Activated CD8-positive, alpha-beta T cell treated with anti-CD3 and anti-CD28 coated beads for 36 hours (primary cell): ENCODE results near the gene HTR2B. TPM values are rescaled to one million over a fixed set of nuclear protein-coding genes. Genes with fewer than 3 reads are reported as not detected.

Experiments
- ATAC-seq: fragments of 200-7000 bp; cut with Tn5 transposase; one replicate; pipeline ENCODE4 v1.10.0; 2021; ENCODE audit warnings: mild to moderate bottlenecking, moderate library complexity
- CTCF ChIA-PET: fragments of 350-600 bp; sonication (Branson Sonifier 250); formaldehyde crosslinking; loops from one replicate; lab custom pipeline; 2021; ENCODE audit warnings: antibody characterized with exemption; lab: Charles Lee
- POLR2A ChIA-PET: fragments of 350-600 bp; sonication (Branson Sonifier 250); formaldehyde crosslinking; loops from one replicate; lab custom pipeline; 2021; ENCODE audit warnings: antibody characterized with exemption; lab: Charles Lee
- DNase-seq: peaks from one replicate; pipeline ENCODE4 v3.0.0-alpha.2; 2020
- H3K27ac Mint-ChIP-seq: one replicate; pipeline ENCODE4 v1.8.0; 2021; ENCODE audit warnings: mild to moderate bottlenecking, mixed read lengths
- H3K27me3 Mint-ChIP-seq: one replicate; pipeline ENCODE4 v1.8.0; 2021; ENCODE audit warnings: mixed read lengths
- H3K36me3 Mint-ChIP-seq: one replicate; pipeline ENCODE4 v1.8.0; 2021; ENCODE audit warnings: low read depth, mixed read lengths
- H3K4me1 Mint-ChIP-seq: one replicate; pipeline ENCODE4 v1.8.0; 2021; ENCODE audit warnings: low read depth, mixed read lengths
- H3K4me3 Mint-ChIP-seq: one replicate; pipeline ENCODE4 v1.8.0; 2021; ENCODE audit warnings: mild to moderate bottlenecking, moderate library complexity, mixed read lengths
- H3K9me3 Mint-ChIP-seq: one replicate; pipeline ENCODE4 v1.8.0; 2021; ENCODE audit warnings: mixed read lengths
- intact Hi-C: fragments of 100-400 bp; cut with micrococcal nuclease; formaldehyde crosslinking; loops from one replicate; pipeline ENCODE4 v1.10.0; 2022
- total RNA-seq, 2 experiments: library from RNA; stranded (reverse); gene quantifications; one replicate each; pipeline ENCODE4 v1.2.3, GENCODE V29; 2021
- TF ChIP-seq, protein P1 (sequence below): fragments of 200-600 bp; IDR thresholded peaks from one replicate; pipeline ENCODE4 v1.8.0; 2022; ENCODE audit warnings: antibody characterized with exemption, mild to moderate bottlenecking

Gene HTR2B
- not detected for total RNA-seq

DNA sequence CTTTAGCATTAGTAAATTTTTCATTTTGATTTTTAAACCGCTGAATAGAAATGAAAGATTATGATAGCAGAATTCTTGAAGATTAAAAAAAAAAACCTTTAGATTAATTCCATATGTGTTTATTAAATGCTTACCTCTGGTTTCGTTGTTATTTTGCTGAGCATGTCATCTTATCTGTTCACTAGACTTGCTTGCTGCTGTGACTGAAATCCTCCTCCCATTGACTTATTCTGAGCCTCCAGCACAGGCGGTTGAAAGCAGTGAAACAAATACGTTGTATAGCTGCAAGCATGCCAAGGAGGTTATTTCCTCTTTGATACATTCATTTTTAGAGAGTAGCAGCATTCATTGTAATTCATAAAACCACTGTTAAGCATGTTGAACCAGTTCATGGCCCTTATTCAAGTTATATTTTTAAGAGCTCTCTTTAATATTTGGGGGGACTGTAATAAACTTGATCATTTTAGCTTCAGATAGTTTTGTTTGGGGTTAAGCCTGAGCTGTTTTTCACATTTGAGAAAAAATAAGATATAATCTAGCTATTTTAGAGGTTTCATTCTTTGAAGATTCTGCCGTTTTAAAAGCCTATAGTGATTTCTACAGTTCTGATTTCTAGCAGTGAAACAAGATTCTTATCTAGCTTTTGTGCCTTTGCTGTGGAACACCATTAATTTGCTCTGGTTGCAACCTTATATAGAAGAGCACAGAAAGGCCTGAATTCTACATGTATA, at the start of gene HTR2B:
Gene HTR2B (minus strand): TSS at position 205 of the 731 bp plus-strand sequence. CDS start 1,278 bp downstream, outside the sequence.
- Mint-ChIP-seq H3K27ac (no peak within 1 kb of the TSS), H3K9me3 (no peaks in the 10 kb centered on the region), H3K4me1 (peaks cover 20% of the 10 kb centered on the region), H3K27me3 (no peaks in the 10 kb centered on the region), H3K36me3 (peaks cover 2% of the 10 kb centered on the region), H3K4me3 (no peak within 1 kb of the TSS)
- intact Hi-C loops = no loop called here
- ATAC-seq (peak; percentile 76), DNase-seq (peak; percentile 6)
- CTCF ChIA-PET = interaction anchor here (0.6 to 4.3 kb wide), 5 partner anchors 15 to 291 kb away, joined by 3 to 19 read pairs (median 3); no protein-coding TSS in a partner anchor
- POLR2A ChIA-PET = no interaction called here
- TF ChIP-seq, protein P1, sequence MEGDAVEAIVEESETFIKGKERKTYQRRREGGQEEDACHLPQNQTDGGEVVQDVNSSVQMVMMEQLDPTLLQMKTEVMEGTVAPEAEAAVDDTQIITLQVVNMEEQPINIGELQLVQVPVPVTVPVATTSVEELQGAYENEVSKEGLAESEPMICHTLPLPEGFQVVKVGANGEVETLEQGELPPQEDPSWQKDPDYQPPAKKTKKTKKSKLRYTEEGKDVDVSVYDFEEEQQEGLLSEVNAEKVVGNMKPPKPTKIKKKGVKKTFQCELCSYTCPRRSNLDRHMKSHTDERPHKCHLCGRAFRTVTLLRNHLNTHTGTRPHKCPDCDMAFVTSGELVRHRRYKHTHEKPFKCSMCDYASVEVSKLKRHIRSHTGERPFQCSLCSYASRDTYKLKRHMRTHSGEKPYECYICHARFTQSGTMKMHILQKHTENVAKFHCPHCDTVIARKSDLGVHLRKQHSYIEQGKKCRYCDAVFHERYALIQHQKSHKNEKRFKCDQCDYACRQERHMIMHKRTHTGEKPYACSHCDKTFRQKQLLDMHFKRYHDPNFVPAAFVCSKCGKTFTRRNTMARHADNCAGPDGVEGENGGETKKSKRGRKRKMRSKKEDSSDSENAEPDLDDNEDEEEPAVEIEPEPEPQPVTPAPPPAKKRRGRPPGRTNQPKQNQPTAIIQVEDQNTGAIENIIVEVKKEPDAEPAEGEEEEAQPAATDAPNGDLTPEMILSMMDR = no peak

DNA sequence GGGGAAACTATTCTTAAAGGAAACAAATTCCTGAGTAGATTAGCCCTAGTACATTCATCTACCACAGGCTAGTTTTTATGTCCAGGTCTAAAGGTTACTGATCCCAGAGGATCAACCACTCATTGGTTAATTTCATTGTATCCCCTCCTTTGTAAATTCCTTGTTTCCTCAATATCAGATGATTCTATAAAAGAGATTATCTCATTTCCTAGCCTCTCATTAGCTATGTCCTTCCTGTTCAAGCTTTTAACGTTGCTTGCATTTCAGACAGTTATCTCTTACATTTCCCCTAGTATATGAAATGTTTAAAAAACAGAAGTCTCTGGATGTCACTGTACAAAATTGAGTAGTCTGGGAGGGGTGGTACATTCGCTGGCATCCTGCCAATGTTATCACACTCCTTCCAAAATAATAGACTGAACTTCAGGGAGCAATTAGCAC, 49.4 kb upstream of the HTR2B start:
- Mint-ChIP-seq H3K9me3 (no peaks in the 10 kb centered on the region), H3K27me3 (no peaks in the 10 kb centered on the region), H3K4me3 (no peak overlapping the region), H3K27ac (no peak overlapping the region), H3K36me3 (peaks cover 41% of the 10 kb centered on the region), H3K4me1 (peaks cover 12% of the 10 kb centered on the region)
- ChIA-PET POLR2A (interaction anchor here (0.7 kb wide), 1 partner anchor 134 kb away, joined by 3 read pairs; no protein-coding TSS in a partner anchor), CTCF (interaction anchor here (1.0 to 1.2 kb wide), 3 partner anchors 71 to 350 kb away, joined by 3 to 4 read pairs (median 3); no protein-coding TSS in a partner anchor)
- ATAC-seq (no peak), DNase-seq (no peak)
- TF ChIP-seq, protein P1 = no peak
- intact Hi-C loops = no loop called here

DNA sequence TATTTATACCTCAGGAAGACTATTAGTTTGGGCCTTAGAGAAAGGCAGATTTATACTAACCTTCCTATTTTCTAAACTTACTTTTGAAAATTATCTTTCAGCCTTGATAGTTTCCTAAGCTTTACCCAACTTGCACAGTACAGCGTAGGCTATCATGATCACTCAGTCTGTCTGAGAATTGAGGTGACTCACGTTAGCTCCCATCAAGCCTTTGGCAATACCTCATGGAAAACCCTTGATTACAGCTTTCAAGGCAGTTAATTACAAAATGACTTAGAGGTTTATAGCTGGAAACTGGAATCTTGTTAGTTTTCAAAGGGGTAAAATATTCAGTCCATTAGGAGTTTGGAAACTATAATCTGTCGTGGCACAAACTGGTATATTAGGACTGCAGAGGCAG, 47.2 kb upstream of the HTR2B start:
- no peak overlapping the region for H3K4me3 Mint-ChIP-seq
- H3K36me3 Mint-ChIP-seq = peaks cover 57% of the 10 kb centered on the region
- intact Hi-C loops = no loop called here
- ChIA-PET CTCF (no interaction called here), POLR2A (interaction anchor here (1.5 kb wide), 1 partner anchor 15 kb away, joined by 4 read pairs; no protein-coding TSS in a partner anchor)
- H3K4me1 Mint-ChIP-seq = peaks cover 21% of the 10 kb centered on the region
- H3K9me3 Mint-ChIP-seq = no peaks in the 10 kb centered on the region
- no peak overlapping the region for H3K27ac Mint-ChIP-seq
- no peak for ATAC-seq
- DNase-seq = no peak
- TF ChIP-seq, protein P1 = no peak
- no peaks in the 10 kb centered on the region for H3K27me3 Mint-ChIP-seq

DNA sequence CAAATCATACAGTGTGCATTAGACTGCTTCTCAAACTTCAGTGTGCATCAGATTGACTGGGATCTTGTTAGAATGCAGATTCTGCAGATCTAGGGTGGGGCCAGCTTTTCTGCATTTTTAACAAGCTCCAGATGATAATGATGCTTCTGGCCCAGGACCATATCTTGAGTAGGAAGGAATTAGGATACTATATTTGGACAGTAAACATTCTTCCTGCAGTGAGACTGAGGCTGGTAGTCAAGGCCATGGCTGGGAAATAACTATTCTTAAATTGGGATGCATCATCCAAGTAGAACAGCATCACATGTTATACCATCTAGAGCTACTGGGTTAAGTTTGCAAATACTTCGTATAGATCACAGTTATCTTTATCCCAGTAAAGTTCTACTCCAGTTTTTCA, 45.2 kb upstream of the HTR2B start:
- DNase-seq (no peak), ATAC-seq (no peak)
- ChIA-PET CTCF (no interaction called here), POLR2A (no interaction called here)
- Mint-ChIP-seq H3K27ac (no peak overlapping the region), H3K4me3 (no peak overlapping the region), H3K27me3 (no peaks in the 10 kb centered on the region), H3K9me3 (no peaks in the 10 kb centered on the region), H3K36me3 (peaks cover 61% of the 10 kb centered on the region), H3K4me1 (peaks cover 25% of the 10 kb centered on the region)
- TF ChIP-seq, protein P1 = no peak
- intact Hi-C loops = no loop called here

DNA sequence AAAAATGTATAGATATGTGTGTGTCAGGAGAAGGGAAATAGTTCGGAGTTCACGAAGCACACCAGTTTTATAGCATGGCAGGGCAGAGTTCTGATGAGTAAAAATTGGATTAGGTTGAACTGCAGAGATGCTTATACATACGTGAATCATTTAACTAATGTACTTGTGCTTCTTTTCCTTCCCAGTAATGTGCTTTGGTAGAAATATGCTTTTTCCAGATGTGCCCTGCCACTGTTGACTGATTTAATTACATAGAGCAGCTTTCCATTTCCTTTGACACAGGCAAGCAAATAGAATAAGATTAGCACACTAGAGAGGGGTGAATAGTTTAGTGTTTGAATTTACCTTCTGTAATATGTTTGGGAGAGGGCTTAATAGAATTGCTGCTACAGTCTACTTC, 44.6 kb upstream of the HTR2B start:
- POLR2A ChIA-PET = no interaction called here
- ATAC-seq (no peak), DNase-seq (no peak)
- CTCF ChIA-PET = no interaction called here
- Mint-ChIP-seq H3K36me3 (peaks cover 59% of the 10 kb centered on the region), H3K27me3 (no peaks in the 10 kb centered on the region), H3K4me3 (no peak overlapping the region), H3K27ac (peak overlapping the region; percentile 21), H3K4me1 (peaks cover 25% of the 10 kb centered on the region), H3K9me3 (no peaks in the 10 kb centered on the region)
- TF ChIP-seq, protein P1 = no peak
- intact Hi-C loops = no loop called here
